Gastroesophageal sphincter (tissue), 4 donors: Measurements from ENCODE around the gene DEPDC5. TPM values are rescaled to one million over a fixed set of nuclear protein-coding genes. Genes with fewer than 3 reads are reported as not detected.

Source experiments
- ATAC-seq: fragments of 150-250 bp; one replicate; pipeline ENCODE4 v1.9.1; 2016; ENCODE audit warnings: mild to moderate bottlenecking, moderate library complexity
- H3K27ac ChIP-seq, 4 donors: fragments of 200-600 bp; sonication (generic) in 3 of 4; 1 replicate in 3 of 4; 2 replicates in 1 of 4; pipeline ENCODE4 v1.5.1; 2016 to 2019
- H3K27me3 ChIP-seq: fragments of 200-600 bp; sonication (generic); one replicate; pipeline ENCODE4 v1.5.1; 2019
- H3K36me3 ChIP-seq, 2 donors: fragments of 200-600 bp; sonication (generic); one replicate each; pipeline ENCODE4 v1.5.1; 2019; ENCODE audit warnings: control low read depth in 1 of 2
- H3K4me1 ChIP-seq, 3 donors: fragments of 200-600 bp; sonication (generic); 1 replicate in 2 of 3; 2 replicates in 1 of 3; pipeline ENCODE4 v1.5.1; 2016 to 2019; ENCODE audit warnings: control low read depth in 2 of 3
- H3K4me3 ChIP-seq, 2 donors: fragments of 200-600 bp; sonication (generic); one replicate each; pipeline ENCODE4 v1.5.1; 2019; ENCODE audit warnings: mild to moderate bottlenecking in 1 of 2, moderate library complexity in 1 of 2
- H3K9me3 ChIP-seq, 3 donors: fragments of 200-600 bp; sonication (generic); one replicate each; pipeline ENCODE4 v1.5.1; 2017 to 2019; ENCODE audit warnings: control low read depth in 2 of 3
- CTCF ChIP-seq, 4 experiments: fragments of 200-600 bp in 2 of 4; fragments of 450-650 bp in 2 of 4; sonication (generic) in 1 of 4; IDR thresholded peaks; one replicate each; pipeline ENCODE4 v1.5.1; 2017 to 2019; ENCODE audit warnings: antibody characterized with exemption in 4 of 4, mild to moderate bottlenecking in 2 of 4, moderate library complexity in 2 of 4
- EP300 ChIP-seq: sonication (generic); formaldehyde crosslinking; IDR thresholded peaks from one replicate; pipeline ENCODE4 v1.6.1; 2017; ENCODE audit warnings: antibody characterized with exemption, mild to moderate bottlenecking
- POLR2A ChIP-seq, 2 donors: fragments of 450-650 bp; IDR thresholded peaks; one replicate each; pipeline ENCODE4 v1.6.1; 2017; ENCODE audit warnings: antibody characterized with exemption in 2 of 2, mild to moderate bottlenecking in 2 of 2, moderate library complexity in 1 of 2
- POLR2AphosphoS5 ChIP-seq: sonication (generic); formaldehyde crosslinking; IDR thresholded peaks from one replicate; pipeline ENCODE4 v1.6.1; 2017; ENCODE audit warnings: antibody characterized with exemption
- WGBS, 2 donors: methylation state at CpG; one replicate each; pipeline ENCODE4 v1.1.5; 2018; ENCODE audit warnings: low coverage in 1 of 2; 5-methylcytosine and 5-hydroxymethylcytosine counted together
- total RNA-seq, 4 donors: library from RNA; depleted of rRNA; stranded (reverse); fragments of >200 nt; gene quantifications; one replicate each; pipeline ENCODE4 v1.1.0, GENCODE V29; 2016

Gene DEPDC5
- total RNA-seq, 4 donors from 2014 or later: 10.5 to 27.9 (median 16.0) TPM

- H3K9me3 ChIP-seq: no peaks in the 10 kb centered on the region
- H3K36me3 ChIP-seq: peaks cover 0 to 99% of the 10 kb centered on the region in 2 donors
- peak overlapping the region in 3 of 4 donors; percentile 37 to 44 (median 42) for H3K27ac ChIP-seq
- H3K27me3 ChIP-seq: no peaks in the 10 kb centered on the region
- 51 to 63% methylated on average over 6 to 8 of the region's 8 CpGs for WGBS, 2 donors
- no peak for TF ChIP-seq CTCF (IDR thresholded peaks at IDR 0.05)
- no peak for TF ChIP-seq POLR2AphosphoS5
- no peak for TF ChIP-seq POLR2A (IDR thresholded peaks at IDR 0.05)
- TF ChIP-seq EP300: no peak
- ATAC-seq: no peak
- peak overlapping the region; percentile 6 to 34 for H3K4me3 ChIP-seq
- peaks cover 0 to 13% (median 0%) of the 10 kb centered on the region in 3 donors for H3K4me1 ChIP-seq
Measured at GRCh38 chr22:31841078-31841827, 87.4 kb downstream of the DEPDC5 start.

- Histone ChIP-seq H3K27me3 (no peaks in the 10 kb centered on the region), H3K36me3 (peaks cover 0 to 99% of the 10 kb centered on the region in 2 donors), H3K4me3 (no peak overlapping the region), H3K4me1 (peaks cover 0 to 13% (median 0%) of the 10 kb centered on the region in 3 donors), H3K27ac (no peak overlapping the region), H3K9me3 (no peaks in the 10 kb centered on the region)
- TF ChIP-seq POLR2AphosphoS5 (no peak), EP300 (no peak), POLR2A (IDR thresholded peaks at IDR 0.05) (no peak), CTCF (IDR thresholded peaks at IDR 0.05) (no peak)
- no peak for ATAC-seq
- WGBS, 2 donors: 68 to 90% methylated on average over 2 to 4 of the region's 4 CpGs
Measured at GRCh38 chr22:31843526-31843925, 89.7 kb downstream of the DEPDC5 start.

GRCh38 chr22:31844941-31845340, 91.1 kb downstream of the DEPDC5 start:
- ATAC-seq: no peak
- 98% methylated on average over 10 of the region's 17 CpGs; no CpG with 5 or more reads in 1 of the 2 donors for WGBS, 2 donors
- Histone ChIP-seq H3K4me3 (no peak overlapping the region), H3K36me3 (peaks cover 0 to 99% of the 10 kb centered on the region in 2 donors), H3K27ac (no peak overlapping the region), H3K27me3 (no peaks in the 10 kb centered on the region), H3K9me3 (no peaks in the 10 kb centered on the region), H3K4me1 (peaks cover 0 to 13% (median 0%) of the 10 kb centered on the region in 3 donors)
- TF ChIP-seq CTCF (IDR thresholded peaks at IDR 0.05): no peak
- no peak for TF ChIP-seq POLR2AphosphoS5
- TF ChIP-seq EP300: no peak
- no peak for TF ChIP-seq POLR2A (IDR thresholded peaks at IDR 0.05)

- Histone ChIP-seq H3K36me3 (peaks cover 0 to 100% of the 10 kb centered on the region in 2 donors), H3K27me3 (no peaks in the 10 kb centered on the region), H3K9me3 (no peaks in the 10 kb centered on the region), H3K4me1 (no peaks in the 10 kb centered on the region), H3K27ac (no peak overlapping the region), H3K4me3 (no peak overlapping the region)
- 75% methylated on average over 4 to 5 of the region's 6 CpGs for WGBS, 2 donors
- TF ChIP-seq POLR2A (IDR thresholded peaks at IDR 0.05): no peak
- no peak for TF ChIP-seq EP300
- TF ChIP-seq POLR2AphosphoS5: no peak
- peak in 1 of 4 experiments; percentile 17 for TF ChIP-seq CTCF (IDR thresholded peaks at IDR 0.05)
- ATAC-seq: no peak
Measured at GRCh38 chr22:31846161-31847115, 92.6 kb downstream of the DEPDC5 start.
